NCI-H1417 (cell line): ENCODE results near the gene PADI2.

ENCODE experiments used
- DNase-seq, 3 experiments: peaks; one replicate each; lab custom pipeline; 2025; lab: John Stamatoyannopoulos, UW

Gene PADI2

DNA sequence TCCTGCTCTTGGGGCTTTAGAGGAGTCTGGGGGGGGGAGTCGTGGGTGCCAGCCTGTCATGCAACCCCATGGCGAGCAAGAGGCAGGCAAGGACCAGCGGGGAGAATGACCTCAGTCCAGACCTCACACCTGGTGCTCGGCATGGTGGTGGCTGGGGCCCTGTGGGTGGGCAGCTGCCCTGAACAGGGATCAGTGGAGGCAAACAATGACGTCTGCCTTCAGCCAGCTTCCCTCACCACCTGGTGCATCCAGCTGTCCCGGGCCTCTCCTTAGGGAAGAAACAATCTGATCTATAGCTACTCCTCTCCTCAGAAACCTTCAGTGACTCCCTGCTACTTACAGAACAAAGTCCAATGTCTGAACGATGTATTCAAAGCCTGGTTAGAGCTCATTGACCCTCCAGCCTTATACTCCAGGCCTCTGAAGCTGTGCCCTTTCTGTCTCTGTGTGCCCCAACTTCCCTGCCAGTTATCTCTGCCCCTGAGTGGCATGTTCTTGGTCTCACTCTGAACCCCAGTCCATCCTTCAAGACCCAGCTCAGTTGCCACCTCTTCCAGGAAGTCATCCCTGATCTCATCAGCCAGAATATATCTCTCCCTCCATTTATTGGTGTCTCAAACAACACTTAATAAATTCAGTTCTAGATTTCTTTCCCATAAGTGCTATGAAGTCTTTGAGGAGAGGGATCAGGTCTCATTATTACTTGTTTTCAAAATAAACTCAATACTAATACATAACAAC is 6.6 kb downstream of the PADI2 start:
- no peak for DNase-seq

DNA sequence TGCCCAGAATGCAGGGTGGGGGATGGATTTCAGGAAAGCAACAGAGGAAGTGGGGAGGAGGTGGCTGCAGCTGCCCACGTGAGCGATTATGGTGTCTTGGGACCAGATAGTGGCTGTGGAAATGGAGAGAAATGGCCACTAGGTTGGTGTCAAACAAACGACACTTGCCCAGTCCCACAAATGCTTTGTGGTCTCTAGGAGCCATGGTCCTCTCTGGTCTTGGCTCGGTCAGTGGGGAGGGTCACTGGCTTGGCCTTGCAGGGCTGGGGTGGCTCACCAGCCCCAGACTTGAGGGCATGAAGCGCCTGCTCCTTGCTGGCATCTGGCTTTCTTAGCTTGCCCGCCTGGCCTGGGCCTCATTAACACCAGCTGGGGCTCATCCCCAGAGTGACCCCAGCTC is 7.2 kb downstream of the PADI2 start:
- no peak for DNase-seq

DNA sequence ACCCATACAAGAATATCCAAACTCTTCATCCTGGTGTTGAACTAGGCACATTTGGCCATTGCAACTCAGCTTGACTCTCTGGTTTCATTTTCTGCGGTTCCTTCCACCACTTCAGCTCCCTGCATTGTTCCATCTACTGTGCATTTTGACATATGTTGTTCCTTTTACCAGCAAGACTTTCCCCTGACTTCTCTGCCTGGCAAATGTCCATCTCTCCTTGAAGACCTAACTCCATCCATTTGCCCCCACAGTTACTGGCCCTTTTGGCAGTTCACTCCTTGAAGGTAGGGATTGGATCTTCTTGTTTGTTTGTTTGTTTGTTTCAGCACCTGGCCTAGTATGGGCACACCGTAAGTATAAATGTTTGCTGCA is 8.7 kb downstream of the PADI2 start:
- no peak for DNase-seq

DNA sequence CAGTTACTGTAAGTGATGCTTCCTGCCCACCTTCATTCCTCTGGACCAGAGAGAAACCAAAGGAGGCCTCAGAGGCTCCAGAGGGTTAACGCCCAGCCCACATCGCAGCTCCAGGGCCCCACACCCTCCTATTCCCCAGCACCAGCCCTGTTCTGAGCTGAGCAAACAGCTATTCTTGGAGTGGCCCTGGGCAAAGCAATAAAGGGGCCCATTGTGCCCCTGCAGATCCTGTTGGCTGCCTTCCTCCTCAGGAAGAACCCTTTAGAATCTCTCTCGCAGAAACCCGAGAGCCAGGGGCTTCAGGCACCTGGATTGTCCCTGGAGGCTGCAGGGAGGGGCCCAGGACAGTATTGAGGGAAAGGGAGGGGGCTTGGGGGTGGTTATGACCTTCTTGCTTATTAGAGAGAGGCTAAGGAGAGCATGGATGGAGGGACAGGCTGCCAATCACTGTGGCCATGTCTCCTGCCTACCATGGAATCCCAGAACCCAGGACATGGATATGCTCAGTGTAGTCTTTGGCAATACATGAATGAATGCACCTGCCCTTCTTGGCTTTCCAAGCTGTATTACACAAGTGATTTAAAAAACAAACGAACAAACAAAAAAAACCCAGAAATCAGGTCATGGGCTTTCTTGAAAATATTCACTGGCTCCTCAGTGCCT is 9.2 kb downstream of the PADI2 start:
- DNase-seq, result peak in 1 of 3 experiments; percentile 5

DNA sequence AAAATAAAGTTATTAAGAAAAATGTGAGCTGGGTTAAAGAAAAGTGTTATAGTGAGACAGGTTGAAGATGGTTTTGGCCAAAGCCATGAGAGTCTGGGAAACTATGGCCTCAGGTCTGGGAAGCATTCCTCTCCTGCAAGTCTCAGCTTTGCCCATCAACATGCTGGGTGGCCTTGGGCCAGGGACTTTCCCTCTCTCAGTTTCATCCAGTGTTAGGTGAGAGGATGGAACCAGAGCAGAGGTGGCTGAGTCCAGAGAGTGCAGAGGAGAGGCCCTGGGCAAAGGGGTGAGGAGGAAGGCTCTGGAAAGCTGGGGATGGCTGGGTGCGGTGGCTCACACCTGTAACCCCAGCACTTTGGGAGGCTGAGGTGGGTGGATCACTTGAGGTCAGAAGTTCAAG is 10.5 kb downstream of the PADI2 start:
- DNase-seq, result no peak

DNA sequence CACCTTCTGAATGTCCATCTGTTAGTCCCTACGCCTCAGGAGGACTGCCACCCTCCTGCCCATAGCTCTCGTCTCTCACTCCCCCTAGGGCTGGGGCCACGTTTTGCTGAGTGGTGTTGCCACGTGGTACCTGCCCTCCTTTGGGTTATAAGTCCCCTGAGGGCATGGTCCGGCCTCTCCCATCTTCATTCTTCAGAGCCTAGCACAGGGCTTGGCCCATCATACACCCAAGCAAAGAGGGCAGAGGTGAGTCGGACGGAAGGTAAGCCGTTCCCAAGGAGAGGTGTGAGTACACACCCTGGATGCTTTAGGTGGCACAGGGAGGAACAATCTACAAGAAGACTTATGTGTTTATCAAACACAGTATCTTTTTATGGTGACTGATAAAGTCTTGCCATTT is 10.9 kb downstream of the PADI2 start:
- DNase-seq, result no peak

DNA sequence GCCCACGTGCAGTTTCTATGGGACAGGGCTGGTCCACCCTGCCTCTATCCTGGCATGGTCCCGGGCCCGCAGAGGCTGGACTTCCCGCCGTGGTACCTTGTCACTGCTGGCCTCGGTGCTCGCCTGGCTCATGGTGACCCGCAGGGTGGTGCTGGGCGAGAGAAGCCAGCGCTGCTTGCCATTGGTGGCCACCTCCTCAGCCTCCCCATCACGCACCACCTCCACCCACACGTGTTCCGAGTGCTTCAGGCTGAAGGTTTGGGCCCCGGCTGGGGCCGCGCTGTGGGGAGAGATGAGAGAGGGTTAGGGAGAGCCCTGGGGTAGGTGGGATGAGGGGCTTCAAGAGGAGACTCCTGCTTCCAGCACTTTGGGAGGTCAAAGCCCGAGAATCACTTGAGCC is 14.5 kb downstream of the PADI2 start:
- no peak for DNase-seq

DNA sequence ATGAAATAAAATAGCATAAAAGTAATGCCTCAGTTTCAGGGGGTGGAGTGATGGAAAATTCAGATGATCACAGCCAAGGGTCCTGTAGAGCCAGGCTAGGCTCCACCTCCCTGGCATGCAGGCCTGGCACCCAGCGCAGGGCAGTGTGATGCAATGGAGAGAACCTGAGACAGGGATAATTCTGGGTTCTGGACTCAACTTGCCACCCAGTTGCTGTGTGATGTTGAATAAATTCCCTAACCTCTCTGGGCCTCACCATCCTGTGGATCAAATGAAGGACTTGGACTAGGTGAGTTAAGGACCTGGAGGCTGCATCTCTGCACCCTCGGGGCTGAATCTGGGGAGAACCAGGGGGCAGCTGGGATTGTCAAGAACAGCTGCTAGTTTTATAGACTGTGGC is 17.0 kb downstream of the PADI2 start:
- no peak for DNase-seq

DNA sequence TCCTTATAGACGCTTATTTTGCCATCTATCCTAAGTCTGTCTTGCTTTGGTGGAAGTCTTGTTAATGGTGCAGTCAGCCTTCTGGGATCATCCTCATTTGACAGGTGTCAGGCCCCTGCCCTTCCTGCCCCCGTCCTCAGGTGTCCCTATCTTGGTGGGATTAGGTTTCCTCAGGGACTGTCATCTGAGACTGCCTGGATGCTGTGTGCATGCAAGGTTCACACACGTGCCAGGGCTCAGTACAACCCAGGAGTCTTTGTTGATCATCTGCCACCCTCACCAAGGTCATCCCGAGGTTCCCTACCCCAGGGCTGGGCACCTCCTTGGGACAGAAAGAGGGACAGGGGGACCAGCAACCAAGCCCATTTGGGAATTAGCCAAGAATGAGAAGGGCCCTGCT is 18.0 kb downstream of the PADI2 start:
- DNase-seq, result no peak

DNA sequence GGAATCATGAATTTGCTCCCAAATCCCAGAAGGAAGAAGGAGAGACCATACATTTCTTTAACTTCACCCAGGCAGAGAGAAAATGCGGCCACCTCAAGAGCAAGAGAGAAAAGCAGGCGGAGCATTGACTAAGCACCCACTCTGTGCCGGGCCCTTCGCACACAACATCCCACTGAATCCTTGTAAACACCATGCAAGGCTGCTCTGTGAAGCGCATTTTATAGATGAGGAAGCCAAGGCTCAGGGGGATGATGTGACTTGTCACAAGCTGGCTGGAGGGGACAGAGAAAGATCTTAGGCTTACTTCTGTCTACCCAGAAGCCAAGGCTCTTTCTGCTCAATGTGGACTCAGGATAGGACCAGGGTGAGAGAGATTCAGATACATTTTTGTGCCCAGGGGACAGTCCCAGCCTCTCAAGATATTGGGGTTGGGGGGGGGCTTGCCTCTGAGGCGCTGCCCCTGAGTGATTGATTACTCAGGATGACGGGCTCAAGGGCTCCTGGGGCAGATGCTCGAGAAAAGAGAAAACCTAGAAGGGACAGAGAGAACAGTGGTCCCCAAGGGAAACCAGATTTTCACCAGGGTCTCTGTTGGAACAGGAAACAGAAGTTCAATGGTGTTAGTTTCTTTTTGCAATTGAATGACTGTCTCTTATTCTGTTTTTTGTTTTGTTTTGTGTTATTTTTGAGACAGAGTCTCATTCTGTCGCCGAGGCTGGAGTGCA is 19.5 kb downstream of the PADI2 start:
- DNase-seq, result no peak

DNA sequence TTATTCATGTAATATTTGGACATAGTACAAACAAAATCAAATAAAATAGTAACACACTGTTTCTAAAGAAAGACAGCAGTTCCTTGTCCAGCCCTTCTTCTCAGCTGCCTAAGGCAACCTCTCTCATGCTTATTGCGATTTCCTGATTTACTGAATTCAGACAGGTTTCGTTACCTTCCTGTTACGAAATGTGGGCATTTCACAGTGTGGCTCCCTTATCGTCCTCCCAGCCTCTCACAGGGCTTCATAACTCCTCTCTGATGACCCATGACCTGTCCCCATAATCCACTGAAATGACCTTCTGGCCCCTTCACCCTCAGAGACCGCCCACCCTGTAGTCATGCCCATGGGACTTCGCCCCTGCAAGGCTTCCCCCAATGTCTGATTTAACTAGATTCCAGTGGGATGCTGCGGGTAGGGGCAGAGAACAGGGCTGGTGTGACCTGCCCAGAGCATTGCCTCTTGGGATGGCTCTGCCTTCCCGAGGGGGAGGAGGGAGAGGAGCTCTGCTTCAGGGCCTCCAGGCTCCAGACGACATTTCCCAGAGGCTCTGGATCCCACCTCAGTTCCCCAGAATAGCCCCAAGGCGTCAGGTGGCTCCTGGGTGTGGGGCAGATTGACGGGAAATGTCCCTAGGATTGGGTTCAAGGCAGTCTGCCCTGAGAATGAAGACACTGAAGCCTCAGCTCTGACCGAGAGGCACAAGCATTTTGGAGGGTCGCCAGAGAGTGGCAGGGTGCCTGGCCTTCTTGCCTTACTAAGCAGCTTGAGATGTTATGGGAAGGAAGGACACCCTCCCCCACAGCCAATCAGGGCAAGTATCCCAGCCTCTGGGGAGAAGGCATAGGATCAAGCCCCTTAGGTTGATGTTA is 20.6 kb downstream of the PADI2 start:
- DNase-seq, result no peak

DNA sequence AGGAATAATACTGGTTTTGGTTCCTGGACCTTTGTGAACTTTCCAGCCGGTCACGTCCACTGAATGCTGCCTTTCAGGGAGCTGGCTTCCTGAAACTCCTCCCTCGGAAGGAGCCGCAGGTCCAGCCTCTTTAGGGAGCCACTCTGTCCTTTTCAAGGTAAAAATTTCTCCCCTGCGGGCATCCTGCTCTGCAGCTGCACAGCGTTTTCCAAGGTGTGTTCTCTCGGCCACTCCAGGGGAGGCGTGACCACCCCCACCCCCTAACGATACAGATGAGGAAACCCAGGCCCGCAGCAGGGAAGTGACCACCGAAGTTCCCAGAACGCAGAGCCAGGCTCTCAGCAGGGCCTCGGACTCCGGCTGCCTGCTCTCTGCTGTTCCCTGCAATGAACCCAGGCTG is 21.5 kb downstream of the PADI2 start:
- peak in 1 of 3 experiments; percentile 14 for DNase-seq

DNA sequence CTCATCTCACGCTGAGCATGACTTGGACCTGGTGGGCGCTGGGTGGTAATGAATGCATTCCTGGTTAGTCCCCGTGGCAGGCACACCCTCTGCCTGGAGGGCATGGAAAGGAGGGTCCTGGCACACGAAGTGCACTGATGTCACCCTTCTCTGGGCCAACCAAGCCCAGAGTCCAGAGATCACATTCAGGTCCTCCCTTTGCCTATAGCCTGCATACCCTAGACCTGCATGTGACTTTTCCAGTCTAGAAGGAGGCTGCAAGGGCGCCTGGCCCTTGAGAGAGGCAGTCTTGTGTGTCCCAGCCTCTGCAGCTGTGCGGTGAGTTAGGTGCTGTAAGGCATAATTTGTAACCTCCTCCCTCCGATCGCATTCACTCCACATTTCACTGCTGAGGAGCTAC is 22.1 kb downstream of the PADI2 start:
- peak in 1 of 3 experiments; percentile 11 for DNase-seq

DNA sequence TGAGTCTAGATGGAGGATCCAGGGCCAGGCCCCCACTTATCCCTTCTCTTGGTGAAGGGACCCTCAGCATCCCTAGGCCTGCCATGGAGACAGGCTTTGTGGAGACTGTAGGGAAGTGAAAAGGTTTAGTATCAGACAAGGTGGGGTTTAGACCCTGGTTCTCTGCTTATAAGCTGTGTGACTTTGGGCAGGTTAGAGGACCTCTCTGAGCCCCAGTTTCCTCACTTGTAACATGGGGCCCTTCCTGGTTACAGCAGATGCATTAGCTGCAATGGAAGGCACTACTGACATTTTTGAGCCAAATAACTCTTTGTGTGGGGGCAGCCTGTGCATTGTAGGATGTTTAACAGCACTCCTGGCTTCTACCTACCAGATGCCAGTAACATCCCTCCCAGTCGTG is 22.7 kb downstream of the PADI2 start:
- no peak for DNase-seq

DNA sequence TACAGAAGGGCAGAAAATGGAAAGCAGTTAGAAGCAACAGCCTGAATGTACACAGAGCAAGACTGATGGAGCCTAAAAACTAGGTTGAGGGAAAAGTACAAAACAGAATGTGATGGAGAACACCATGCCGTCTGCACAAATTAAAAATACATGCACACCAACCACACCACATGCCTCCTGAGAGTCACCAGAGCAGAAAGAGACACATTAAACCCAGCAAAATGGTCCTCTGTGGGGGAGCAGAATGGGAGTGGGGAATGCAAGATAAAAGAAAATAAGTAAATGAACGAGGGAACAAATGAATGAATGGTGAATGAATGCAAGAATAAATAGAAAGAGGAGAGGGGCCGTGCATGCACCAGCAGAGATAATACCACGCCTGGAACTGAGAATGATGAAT is 24.1 kb downstream of the PADI2 start:
- DNase-seq, result no peak

DNA sequence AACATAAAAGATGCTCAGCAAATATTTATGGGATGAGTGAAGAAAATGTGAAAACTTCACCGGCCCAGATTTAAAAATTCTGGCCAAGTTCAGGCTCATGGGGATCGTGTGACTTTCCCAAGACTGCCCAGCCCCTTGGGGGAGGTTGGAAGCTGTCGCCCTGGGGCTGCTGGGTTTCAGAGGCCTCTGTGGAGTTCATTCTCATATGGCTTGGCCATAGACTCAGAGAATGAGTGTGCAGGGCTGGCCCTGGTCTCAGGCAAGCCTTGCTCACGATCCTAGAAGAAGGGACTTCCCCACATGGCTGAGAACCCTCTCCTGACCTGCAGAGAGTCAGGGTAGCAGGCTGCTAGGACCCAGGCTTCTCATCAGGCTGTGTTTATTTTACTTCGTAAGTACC is 24.6 kb downstream of the PADI2 start:
- DNase-seq, result no peak

DNA sequence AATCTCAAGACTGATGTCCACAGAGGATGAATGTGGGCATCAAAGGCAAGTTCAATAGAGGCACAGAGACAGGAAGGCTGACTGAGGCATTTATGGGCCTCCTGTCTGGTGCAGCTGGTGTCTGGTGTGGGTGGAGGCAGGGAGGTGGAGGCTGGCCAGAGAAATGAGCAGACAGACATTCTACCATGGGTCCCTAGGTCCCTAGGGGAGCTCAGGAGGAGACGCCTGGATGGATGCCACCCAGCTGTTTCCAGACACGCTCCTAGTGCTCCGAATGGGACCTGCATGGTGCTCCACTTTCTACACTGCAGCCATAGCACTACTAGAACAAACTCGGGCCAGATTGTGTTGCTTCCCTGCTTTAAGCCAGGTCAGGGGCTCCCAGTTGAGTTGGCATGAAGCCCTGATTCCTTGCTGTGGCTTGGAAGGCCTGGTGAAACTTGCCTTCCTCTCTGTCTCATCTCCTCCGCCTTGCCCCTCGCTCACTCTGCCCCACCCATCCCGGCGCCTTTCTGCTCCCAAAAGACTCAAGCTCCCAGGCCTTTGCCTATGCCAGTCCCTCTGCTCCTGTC is 25.3 kb downstream of the PADI2 start:
- no peak for DNase-seq

DNA sequence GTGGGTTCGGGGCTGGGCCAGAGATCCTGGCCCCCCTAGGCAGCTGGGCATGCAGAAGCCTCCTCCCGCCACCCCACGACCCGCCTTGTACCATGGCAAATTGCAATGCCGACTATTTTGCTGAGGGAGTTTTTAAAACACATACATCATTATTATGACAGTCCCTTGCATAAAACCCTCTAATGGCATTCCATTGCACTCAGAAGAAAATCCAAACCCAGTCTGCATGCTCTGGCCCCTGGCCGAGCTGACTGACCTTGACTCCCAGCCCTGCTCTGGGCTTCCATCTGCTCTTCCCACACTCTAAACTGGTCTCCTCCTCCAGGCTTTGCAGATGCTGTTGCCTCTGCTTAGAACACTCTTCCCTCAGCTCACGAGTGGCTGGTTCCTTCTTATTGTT is 28.0 kb downstream of the PADI2 start:
- DNase-seq, result no peak

DNA sequence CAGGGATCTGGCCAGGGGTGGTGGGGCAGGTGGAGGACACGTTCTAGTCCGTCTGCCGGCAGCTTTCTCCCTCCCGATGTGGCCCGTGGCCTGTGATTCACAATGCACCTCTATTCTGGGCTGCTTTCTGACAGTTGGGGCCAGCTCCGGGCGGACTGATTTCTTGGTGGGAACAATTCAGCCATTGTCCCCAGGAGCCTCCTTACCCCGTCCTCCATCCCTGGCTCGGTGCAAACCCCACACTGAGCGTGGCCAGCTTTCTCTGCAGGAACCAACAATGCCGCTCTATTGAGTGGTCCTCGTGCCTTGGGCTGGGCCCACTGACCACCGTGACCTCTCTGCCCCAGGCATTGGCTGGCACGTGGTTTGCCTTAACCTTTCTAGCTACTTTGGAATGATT is 29.7 kb downstream of the PADI2 start:
- DNase-seq, result no peak

DNA sequence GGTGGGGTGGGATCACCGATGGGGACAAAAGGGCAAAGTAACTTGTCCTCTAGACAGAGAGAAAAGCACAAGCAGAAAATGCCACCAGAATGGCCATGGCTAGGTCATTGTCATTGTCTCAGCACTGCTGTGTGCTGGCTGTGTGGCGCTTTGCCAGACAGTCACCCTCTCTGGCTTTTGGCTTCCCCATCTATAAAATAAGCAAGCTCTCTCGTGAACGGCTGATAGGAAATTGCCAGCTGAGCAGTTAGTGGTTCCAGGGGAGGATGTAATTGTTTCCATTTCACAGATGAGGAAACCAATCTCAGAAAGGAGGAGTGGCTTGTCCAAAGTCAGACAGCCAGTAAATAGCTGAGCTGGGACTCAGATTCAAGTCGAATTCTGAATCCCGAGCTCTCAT is 32.5 kb downstream of the PADI2 start:
- DNase-seq, result no peak

DNA sequence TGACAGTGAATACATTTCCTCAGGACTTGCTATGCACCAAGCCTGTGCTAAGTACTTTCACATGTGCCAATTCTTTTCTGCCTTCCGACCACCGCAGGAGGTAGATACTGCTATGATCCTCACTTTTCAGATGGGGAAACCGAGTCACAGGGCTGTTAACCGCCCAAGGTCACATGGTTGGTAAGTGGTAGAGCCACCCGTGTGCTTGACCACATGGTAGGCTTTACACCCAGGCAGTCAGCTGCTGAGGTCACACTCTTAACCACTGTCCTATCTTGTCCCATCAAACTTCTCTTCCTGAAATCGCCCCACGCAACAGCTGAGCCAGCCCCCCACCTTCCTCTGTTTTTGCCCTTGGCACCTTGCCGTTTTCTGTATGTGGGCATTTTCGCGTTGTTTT is 34.5 kb downstream of the PADI2 start:
- DNase-seq, result no peak

DNA sequence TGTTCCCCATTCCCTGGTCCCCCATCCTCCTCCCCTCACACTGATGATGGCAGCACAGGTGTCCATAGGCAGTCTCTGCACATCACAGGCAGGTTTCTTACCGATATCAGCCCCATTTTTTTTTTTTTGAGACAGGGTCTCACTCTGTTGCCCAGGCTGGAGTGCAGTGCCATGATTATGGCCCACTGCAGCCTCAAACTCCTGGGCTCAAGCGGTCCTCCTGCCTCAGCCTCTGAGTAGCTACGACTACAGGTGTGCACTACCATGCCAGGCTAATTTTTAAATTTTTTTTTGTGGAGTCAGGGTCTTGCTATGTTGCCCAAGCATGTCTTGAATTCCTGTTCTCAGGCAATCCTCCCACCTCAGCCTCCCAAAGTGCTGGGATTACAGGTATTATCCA is 36.5 kb downstream of the PADI2 start:
- DNase-seq, result no peak
